AG04449 (cell line): Measurements from ENCODE around the gene AVPR1B.

Experiments
- CTCF ChIA-PET: fragments of 350-600 bp; formaldehyde crosslinking; extraction: SDS; loops from one replicate; lab custom pipeline; 2021; ENCODE audit warnings: antibody characterized with exemption; lab: Yijun Ruan, JAX
- POLR2A ChIA-PET: fragments of 400-600, 350-600 bp; formaldehyde crosslinking; extraction: SDS; loops from one replicate; lab custom pipeline; 2020; ENCODE audit warnings: antibody characterized with exemption, inconsistent platforms; lab: Yijun Ruan, JAX
- DNase-seq: peaks from one replicate; pipeline ENCODE4 v3.0.0-alpha.2; 2010; ENCODE audit warnings: low read depth, low spot score
- H3K4me3 ChIP-seq: 2 replicates; pipeline ENCODE4 v1.5.1; 2011; ENCODE audit warnings: low read depth, mild to moderate bottlenecking, control low read depth, low read length
- TF ChIP-seq, protein P1 (sequence below): IDR thresholded peaks from one replicate; pipeline ENCODE4 v1.5.1; 2011; ENCODE audit warnings: mild to moderate bottlenecking, moderate library complexity, low read length, control low read depth, inconsistent platforms; ENCODE audit not compliant: insufficient read depth; ENCODE audit errors: missing control alignments

The AVPR1B gene

DNA sequence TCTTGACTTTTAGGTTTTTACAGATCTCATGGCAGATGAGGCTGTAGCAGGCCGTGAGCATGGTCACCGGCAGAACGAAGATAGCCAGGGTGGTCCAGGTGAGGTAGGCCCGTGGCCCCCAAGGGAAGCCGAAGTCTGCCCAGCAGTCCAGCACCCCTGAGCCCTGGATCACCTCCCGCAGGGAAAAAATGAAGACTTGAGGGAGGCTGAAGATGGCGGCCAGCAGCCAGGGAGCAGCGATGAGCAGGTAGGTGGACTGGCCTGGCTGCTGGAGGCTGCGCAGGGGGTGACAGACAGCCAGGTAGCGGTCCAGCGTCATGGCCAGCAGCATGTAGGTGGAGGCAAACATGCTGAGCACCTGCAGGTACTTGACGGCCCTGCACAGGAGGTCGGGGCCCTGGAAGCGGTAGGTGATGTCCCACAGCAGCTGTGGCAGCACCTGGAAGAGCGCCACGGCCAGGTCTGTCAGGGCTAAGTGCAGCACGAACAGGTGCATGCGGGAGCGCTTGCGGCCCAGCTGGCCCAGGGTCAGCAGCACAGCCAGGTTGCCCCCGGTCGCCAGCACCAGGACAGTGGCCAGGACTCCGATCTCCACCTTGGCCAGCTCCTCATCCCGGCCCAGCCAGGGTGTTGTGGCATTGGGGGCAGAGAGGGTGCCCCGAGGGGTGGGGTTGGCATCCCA, 856 bp downstream of the AVPR1B start:
- no peak overlapping the region for H3K4me3 ChIP-seq
- DNase-seq, result no peak
- CTCF ChIA-PET, result interaction anchor here (1.0 to 16.4 kb wide), 4 partner anchors 9 to 460 kb away, joined by 3 to 561 read pairs (median 11); no protein-coding TSS in a partner anchor

DNA sequence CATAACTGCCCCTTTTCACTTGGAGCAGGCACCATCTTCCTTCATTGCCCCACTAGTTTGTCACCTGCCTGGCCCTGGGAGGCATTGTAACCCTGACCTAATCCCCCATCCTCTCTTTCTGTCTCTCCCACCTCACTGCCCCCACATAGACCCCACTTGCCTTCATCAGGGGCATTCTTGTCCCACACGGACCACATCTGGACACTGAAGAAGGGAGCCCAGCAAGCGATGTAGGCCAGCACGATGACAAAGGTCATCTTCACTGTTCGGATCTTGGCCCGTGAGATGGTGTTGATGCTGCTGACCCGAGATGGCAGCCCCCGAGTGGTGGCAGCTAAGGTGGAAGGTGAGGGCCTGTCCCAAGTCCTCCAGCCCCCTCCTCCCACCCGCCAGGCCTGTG, 1.4 kb downstream of the AVPR1B start:
- CTCF ChIA-PET, result interaction anchor here (1.4 to 16.4 kb wide), 4 partner anchors 11 to 457 kb away, joined by 3 to 561 read pairs (median 6); no protein-coding TSS in a partner anchor
- TF ChIP-seq, protein P1, sequence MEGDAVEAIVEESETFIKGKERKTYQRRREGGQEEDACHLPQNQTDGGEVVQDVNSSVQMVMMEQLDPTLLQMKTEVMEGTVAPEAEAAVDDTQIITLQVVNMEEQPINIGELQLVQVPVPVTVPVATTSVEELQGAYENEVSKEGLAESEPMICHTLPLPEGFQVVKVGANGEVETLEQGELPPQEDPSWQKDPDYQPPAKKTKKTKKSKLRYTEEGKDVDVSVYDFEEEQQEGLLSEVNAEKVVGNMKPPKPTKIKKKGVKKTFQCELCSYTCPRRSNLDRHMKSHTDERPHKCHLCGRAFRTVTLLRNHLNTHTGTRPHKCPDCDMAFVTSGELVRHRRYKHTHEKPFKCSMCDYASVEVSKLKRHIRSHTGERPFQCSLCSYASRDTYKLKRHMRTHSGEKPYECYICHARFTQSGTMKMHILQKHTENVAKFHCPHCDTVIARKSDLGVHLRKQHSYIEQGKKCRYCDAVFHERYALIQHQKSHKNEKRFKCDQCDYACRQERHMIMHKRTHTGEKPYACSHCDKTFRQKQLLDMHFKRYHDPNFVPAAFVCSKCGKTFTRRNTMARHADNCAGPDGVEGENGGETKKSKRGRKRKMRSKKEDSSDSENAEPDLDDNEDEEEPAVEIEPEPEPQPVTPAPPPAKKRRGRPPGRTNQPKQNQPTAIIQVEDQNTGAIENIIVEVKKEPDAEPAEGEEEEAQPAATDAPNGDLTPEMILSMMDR, result no peak
- POLR2A ChIA-PET, result no interaction called here
- no peak overlapping the region for H3K4me3 ChIP-seq
- no peak for DNase-seq

More for the DNA sequence above, 856 bp downstream of the AVPR1B start:
- POLR2A ChIA-PET, result no interaction called here
- TF ChIP-seq, protein P1, result no peak

DNA sequence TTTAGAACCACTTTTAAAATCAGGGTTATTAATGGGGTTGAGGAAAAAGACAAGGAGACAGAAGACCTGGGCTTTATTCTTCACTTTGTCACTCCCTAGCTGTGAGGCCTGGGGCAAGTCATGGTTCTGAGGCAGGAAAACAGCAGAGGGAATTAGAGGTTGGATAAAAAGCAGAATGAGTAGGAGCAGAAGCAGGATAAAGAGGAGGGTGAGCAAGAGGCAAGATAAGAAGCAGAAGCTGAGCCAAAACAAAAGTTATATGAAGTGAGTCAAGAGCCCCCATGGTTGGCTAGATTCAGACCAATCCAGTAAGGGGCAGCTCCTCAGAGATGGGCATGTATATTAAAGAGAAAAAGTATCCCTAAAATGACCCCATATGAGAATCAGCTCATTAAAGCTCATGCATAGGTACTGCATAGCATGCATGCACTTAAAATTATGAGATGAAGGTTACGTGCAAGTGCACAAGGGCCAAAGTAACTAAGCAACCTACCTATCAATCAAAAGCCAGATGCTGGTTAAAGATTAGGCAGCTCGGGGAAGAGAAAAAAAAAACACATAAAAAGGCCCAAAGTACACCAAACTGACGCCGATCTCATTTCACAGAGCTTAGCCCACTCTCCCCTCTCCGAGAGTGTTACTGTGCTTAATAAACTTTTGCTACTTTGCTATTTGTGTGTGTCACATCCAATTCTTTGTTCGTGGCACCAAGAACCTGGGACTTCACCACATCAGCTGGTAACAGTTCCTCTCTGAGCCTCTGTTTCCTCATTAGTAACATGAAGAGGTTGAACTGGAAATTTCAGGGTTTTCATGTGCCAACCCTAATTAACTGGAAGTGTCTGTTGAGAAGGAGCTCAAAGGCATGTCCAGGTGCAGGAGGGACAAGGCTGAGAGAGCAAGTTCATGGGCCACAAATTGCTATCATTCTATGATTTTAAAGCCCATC, 2.2 kb downstream of the AVPR1B start:
- TF ChIP-seq, protein P1, result no peak
- CTCF ChIA-PET, result interaction anchor here (1.4 to 16.4 kb wide), 6 partner anchors 9 to 457 kb away, joined by 3 to 561 read pairs (median 6); no protein-coding TSS in a partner anchor
- no peak for DNase-seq
- no peak overlapping the region for H3K4me3 ChIP-seq
- POLR2A ChIA-PET, result no interaction called here

DNA sequence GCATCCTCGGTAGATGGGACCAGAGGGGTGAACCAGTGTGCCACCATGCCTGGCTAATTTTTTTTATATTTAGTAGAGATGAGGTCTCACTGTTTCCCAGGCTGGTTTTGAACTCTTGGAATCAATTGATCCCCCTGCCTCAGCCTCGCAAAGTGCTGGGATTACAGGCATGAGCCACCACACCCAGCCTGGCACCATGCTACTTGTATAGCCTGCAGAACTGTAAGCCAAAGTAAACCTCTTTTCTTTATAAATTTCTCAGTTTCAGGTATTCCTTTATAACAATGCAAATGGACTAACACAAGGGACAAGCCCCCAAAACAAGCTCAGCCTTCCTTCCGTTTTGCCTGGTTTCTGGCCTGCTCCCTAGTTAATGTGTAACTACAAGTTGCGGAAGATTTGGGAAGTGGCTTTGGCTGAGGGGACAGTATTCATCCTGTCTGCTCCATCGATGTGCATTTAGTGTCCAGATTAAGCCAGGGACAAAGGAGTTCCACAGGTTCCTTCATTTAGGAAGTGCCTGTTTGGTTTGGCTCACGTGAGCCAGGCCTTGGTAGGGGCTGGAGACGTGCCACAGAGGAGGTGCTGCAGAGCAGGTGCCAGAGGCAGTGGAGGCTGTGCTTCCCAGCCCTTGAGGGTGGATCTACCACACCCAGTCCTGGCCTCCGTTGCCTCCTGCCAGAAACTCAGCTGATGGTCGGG, 4.4 kb downstream of the AVPR1B start:
- TF ChIP-seq, protein P1, result no peak
- ChIA-PET POLR2A (no interaction called here), CTCF (interaction anchor here (1.1 to 16.4 kb wide), 4 partner anchors 20 to 321 kb away, joined by 3 to 561 read pairs (median 8); no protein-coding TSS in a partner anchor)
- DNase-seq, result no peak
- H3K4me3 ChIP-seq, result no peak overlapping the region

DNA sequence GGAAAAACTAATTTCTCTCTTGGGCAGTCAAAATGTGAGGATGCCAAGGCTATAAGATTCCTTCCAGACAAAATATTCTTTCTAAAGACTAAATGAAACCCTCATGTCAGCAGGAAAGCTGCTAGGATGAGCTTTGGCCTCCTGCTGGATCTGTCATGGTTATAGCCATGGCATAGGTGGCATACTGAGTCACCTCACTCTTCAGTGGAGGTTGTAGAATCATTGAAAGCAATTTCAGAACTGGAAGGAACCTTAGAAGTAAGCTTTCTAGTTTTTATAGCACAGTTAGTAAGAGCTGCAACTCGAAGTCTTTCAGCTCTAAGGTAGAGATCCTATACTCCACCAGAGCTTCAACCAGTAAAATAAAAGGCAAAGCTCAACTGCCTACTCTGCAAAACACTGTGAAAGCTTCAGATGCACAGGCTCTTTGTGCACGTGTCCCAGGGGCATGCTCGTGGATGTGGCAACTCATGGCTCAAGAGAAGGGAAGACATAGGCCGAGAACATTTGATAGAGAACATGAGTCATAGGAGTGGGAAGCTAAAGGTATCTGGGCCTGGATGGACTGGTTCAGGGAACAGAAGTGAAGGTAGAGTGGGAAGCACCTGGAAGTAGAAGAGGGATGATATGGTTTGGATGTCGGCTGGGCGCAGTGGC, 5.8 kb downstream of the AVPR1B start:
- TF ChIP-seq, protein P1, result no peak
- POLR2A ChIA-PET, result no interaction called here
- no peak overlapping the region for H3K4me3 ChIP-seq
- CTCF ChIA-PET, result interaction anchor here (0.7 to 16.4 kb wide), 9 partner anchors 9 to 319 kb away, joined by 3 to 561 read pairs (median 11); no protein-coding TSS in a partner anchor
- DNase-seq, result no peak
